ENCODE results near the gene FBXO38. TPM values are rescaled to one million over a fixed set of nuclear protein-coding genes. Genes with fewer than 3 reads are reported as not detected.

FBXO38 gene
- total and polyA plus RNA-seq, 7 donors: 13.3 to 42.7 (median 31.4) TPM

- Histone ChIP-seq H3K27ac (no peak overlapping the region), H3K27me3 (ENCODE audit: insufficient read depth in 3 of 3, low read length in 2 of 3) (no peaks in the 10 kb centered on the region), H3K4me1 (no peaks in the 10 kb centered on the region), H3K36me3 (ENCODE audit: insufficient read depth in 1 of 2, low read depth in 1 of 2) (peaks cover 0 to 74% of the 10 kb centered on the region in 2 donors), H3K4me3 (no peak overlapping the region), H3K9me3 (no peaks in the 10 kb centered on the region)
- 95 to 97% (median 97%) methylated on average over 3 of the region's 3 CpGs for WGBS, 3 donors
- intact Hi-C loops (cut with DNase I): no loop called here
- no peak for TF ChIP-seq CTCF (IDR thresholded peaks at IDR 0.05)
- ATAC-seq: no peak
- no peak for DNase-seq
Measured at GRCh38 chr5:148433826-148434225, 50.1 kb downstream of the FBXO38 start.

- H3K36me3 ChIP-seq (ENCODE audit: insufficient read depth in 1 of 2, low read depth in 1 of 2): peaks cover 2 to 94% of the 10 kb centered on the region in 2 donors
- no peak overlapping the region for H3K4me3 ChIP-seq
- H3K27ac ChIP-seq: no peak overlapping the region
- intact Hi-C loops (cut with DNase I): no loop called here
- no peak for TF ChIP-seq CTCF (IDR thresholded peaks at IDR 0.05)
- no peak for DNase-seq
- H3K9me3 ChIP-seq: no peaks in the 10 kb centered on the region
- no peaks in the 10 kb centered on the region for H3K4me1 ChIP-seq
- 94 to 100% (median 97%) methylated on average over 3 of the region's 3 CpGs for WGBS, 3 donors
- ATAC-seq: no peak
- no peaks in the 10 kb centered on the region for H3K27me3 ChIP-seq (ENCODE audit: insufficient read depth in 3 of 3, low read length in 2 of 3)
Measured at GRCh38 chr5:148436029-148436428, 52.3 kb downstream of the FBXO38 start.

- no peak for ATAC-seq
- no peak for TF ChIP-seq CTCF (IDR thresholded peaks at IDR 0.05)
- intact Hi-C loops (cut with DNase I): no loop called here
- no peaks in the 10 kb centered on the region for H3K27me3 ChIP-seq (ENCODE audit: insufficient read depth in 3 of 3, low read length in 2 of 3)
- H3K4me3 ChIP-seq: no peak overlapping the region
- DNase-seq: no peak
- H3K9me3 ChIP-seq: no peaks in the 10 kb centered on the region
- WGBS, 3 donors: 89 to 94% (median 93%) methylated on average over 6 of the region's 6 CpGs
- H3K4me1 ChIP-seq: no peaks in the 10 kb centered on the region
- no peak overlapping the region for H3K27ac ChIP-seq
- H3K36me3 ChIP-seq (ENCODE audit: insufficient read depth in 1 of 2, low read depth in 1 of 2): peaks cover 5 to 99% of the 10 kb centered on the region in 2 donors
Measured at GRCh38 chr5:148437249-148437648, 53.5 kb downstream of the FBXO38 start.

- no peaks in the 10 kb centered on the region for H3K27me3 ChIP-seq (ENCODE audit: insufficient read depth in 3 of 3, low read length in 2 of 3)
- no peak overlapping the region for H3K27ac ChIP-seq
- intact Hi-C loops (cut with DNase I): no loop called here
- DNase-seq (no peak), ATAC-seq (no peak)
- H3K9me3 ChIP-seq: no peaks in the 10 kb centered on the region
- H3K4me3 ChIP-seq: no peak overlapping the region
- H3K4me1 ChIP-seq: no peaks in the 10 kb centered on the region
- no peak for TF ChIP-seq CTCF (IDR thresholded peaks at IDR 0.05)
- peaks cover 5 to 98% of the 10 kb centered on the region in 2 donors for H3K36me3 ChIP-seq (ENCODE audit: insufficient read depth in 1 of 2, low read depth in 1 of 2)
- WGBS, 3 donors: 77 to 95% (median 81%) methylated on average over 2 of the region's 2 CpGs
Measured at GRCh38 chr5:148438933-148439332, 55.2 kb downstream of the FBXO38 start.

GRCh38 chr5:148443241-148443640, 59.5 kb downstream of the FBXO38 start:
- no peaks in the 10 kb centered on the region for H3K9me3 ChIP-seq
- no peaks in the 10 kb centered on the region for H3K27me3 ChIP-seq (ENCODE audit: insufficient read depth in 3 of 3, low read length in 2 of 3)
- peak in 2 of 4 donors; percentile 14 for ATAC-seq
- no peak for TF ChIP-seq CTCF (IDR thresholded peaks at IDR 0.05)
- peaks cover 4% of the 10 kb centered on the region for H3K4me1 ChIP-seq
- WGBS, 3 donors: 43 to 64% (median 54%) methylated on average over 1 of the region's 1 CpG
- DNase-seq: no peak
- no peak overlapping the region for H3K27ac ChIP-seq
- peaks cover 5 to 55% of the 10 kb centered on the region in 2 donors for H3K36me3 ChIP-seq (ENCODE audit: insufficient read depth in 1 of 2, low read depth in 1 of 2)
- intact Hi-C loops (cut with DNase I): loop anchor here in 1 of 2 donors (10.0 kb wide), 1 partner anchor 592 kb away; no protein-coding TSS in a partner anchor
- no peak overlapping the region for H3K4me3 ChIP-seq

Data from psoas muscle (tissue), 8 donors.